ENCODE measurements around the gene ATE1. TPM values are rescaled to one million over a fixed set of nuclear protein-coding genes. Genes with fewer than 3 reads are reported as not detected.

The ATE1 gene
- total RNA-seq, 2 experiments from 2014 or later = 18.5 to 20.9 TPM

DNA sequence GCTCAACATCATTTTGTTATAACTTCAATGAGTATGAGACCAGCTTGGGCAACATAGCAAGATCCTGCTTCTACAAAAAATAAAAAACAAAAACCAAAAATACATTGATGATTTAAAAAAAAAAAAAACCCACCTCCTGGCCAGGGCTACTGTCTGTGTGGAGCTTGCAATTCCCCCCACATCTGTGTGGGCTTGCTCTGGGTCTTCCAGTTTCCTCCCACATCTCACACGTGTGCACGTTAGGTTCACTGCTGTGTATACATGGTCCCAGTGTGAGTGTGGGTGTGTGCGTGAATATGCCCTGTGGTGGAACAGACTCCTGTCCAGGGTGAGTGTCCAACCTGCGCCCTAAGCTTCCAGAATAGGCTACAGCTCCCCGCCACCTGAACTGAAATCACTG, 41.6 kb downstream of the ATE1 start:
- H3K27me3 Mint-ChIP-seq = no peaks in the 10 kb centered on the region
- H3K4me3 Mint-ChIP-seq = no peak overlapping the region
- peaks cover 5% of the 10 kb centered on the region for H3K4me1 Mint-ChIP-seq (ENCODE audit: low read depth)
- Histone ChIP-seq H3K4me3 (ENCODE audit: low read length) (no peak overlapping the region), H3K36me3 (ENCODE audit: insufficient read depth, low read length) (no peaks in the 10 kb centered on the region), H3K9me3 (ENCODE audit: control insufficient read depth in 1 of 2, insufficient read depth in 1 of 2, low read length in 2 of 2) (no peaks in the 10 kb centered on the region), H3K27me3 (ENCODE audit: control insufficient read depth in 1 of 2, insufficient read depth in 2 of 2, low read length in 2 of 2) (no peaks in the 10 kb centered on the region), H3K4me1 (ENCODE audit: insufficient read depth, low read length) (no peaks in the 10 kb centered on the region), H3K27ac (ENCODE audit: low read depth in 1 of 2, low read length in 2 of 2) (no peak overlapping the region)
- ChIA-PET POLR2A (no interaction called here), CTCF (interaction anchor here (0.7 to 1.6 kb wide), 2 partner anchors 15 to 80 kb away, joined by 3 to 8 read pairs; no protein-coding TSS in a partner anchor)
- DNase-seq (no peak), ATAC-seq (ENCODE audit: poor library complexity) (no peak)
- intact Hi-C loops (cut with DNase I, micrococcal nuclease) = loop anchor here (2.0 kb wide), 1 partner anchor 943 kb away; no protein-coding TSS in a partner anchor
- H3K9me3 Mint-ChIP-seq = no peaks in the 10 kb centered on the region
- peaks cover 40% of the 10 kb centered on the region for H3K36me3 Mint-ChIP-seq (ENCODE audit: low read depth)
- TF ChIP-seq CTCF (IDR thresholded peaks at IDR 0.05) = no peak
- no peak overlapping the region for H3K27ac Mint-ChIP-seq

GRCh38 chr10:121880895-121881294, 46.9 kb downstream of the ATE1 start:
- Mint-ChIP-seq H3K4me3 (no peak overlapping the region), H3K27ac (no peak overlapping the region), H3K36me3 (ENCODE audit: low read depth) (peaks cover 53% of the 10 kb centered on the region), H3K4me1 (ENCODE audit: low read depth) (no peaks in the 10 kb centered on the region), H3K9me3 (no peaks in the 10 kb centered on the region), H3K27me3 (no peaks in the 10 kb centered on the region)
- no peaks in the 10 kb centered on the region for H3K4me1 ChIP-seq (ENCODE audit: insufficient read depth, low read length)
- CTCF ChIA-PET = interaction anchor here (0.9 kb wide), 1 partner anchor 20 kb away, joined by 4 read pairs; no protein-coding TSS in a partner anchor
- H3K9me3 ChIP-seq (ENCODE audit: control insufficient read depth in 1 of 2, insufficient read depth in 1 of 2, low read length in 2 of 2) = no peaks in the 10 kb centered on the region
- H3K4me3 ChIP-seq (ENCODE audit: low read length) = no peak overlapping the region
- no peak for TF ChIP-seq CTCF (IDR thresholded peaks at IDR 0.05)
- no peaks in the 10 kb centered on the region for H3K27me3 ChIP-seq (ENCODE audit: control insufficient read depth in 1 of 2, insufficient read depth in 2 of 2, low read length in 2 of 2)
- intact Hi-C loops (cut with DNase I, micrococcal nuclease) = no loop called here
- H3K36me3 ChIP-seq (ENCODE audit: insufficient read depth, low read length) = no peaks in the 10 kb centered on the region
- H3K27ac ChIP-seq (ENCODE audit: low read depth in 1 of 2, low read length in 2 of 2) = no peak overlapping the region
- DNase-seq (no peak), ATAC-seq (ENCODE audit: poor library complexity) (no peak)
- POLR2A ChIA-PET = interaction anchor here (0.6 kb wide), 1 partner anchor 1517 kb away, joined by 3 read pairs; no protein-coding TSS in a partner anchor

DNA sequence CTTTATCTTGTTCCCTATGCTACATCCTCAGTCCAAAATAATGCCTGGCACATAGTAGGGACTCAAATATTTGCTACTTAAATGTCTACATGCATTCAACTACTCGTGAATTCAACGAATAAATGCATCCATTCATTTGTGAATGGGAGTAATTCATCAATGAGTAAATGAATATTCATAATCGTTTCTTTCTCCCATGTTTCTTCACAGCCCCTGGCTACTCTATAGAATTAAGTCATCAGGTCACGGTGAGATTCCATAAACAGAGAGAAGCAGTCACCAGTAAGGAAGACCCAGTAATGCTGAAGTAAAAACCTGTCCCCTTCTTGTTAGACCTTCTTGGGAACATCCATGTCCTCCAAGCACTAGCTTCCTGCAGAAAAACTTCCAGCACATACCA, 48.4 kb downstream of the ATE1 start:
- no peak for TF ChIP-seq CTCF (IDR thresholded peaks at IDR 0.05)
- H3K4me3 ChIP-seq (ENCODE audit: low read length) = no peak overlapping the region
- peaks cover 58% of the 10 kb centered on the region for H3K36me3 Mint-ChIP-seq (ENCODE audit: low read depth)
- no peaks in the 10 kb centered on the region for H3K9me3 Mint-ChIP-seq
- H3K27me3 Mint-ChIP-seq = no peaks in the 10 kb centered on the region
- intact Hi-C loops (cut with DNase I, micrococcal nuclease) = no loop called here
- no peak overlapping the region for H3K4me3 Mint-ChIP-seq
- no peak overlapping the region for H3K27ac ChIP-seq (ENCODE audit: low read depth in 1 of 2, low read length in 2 of 2)
- no peak overlapping the region for H3K27ac Mint-ChIP-seq
- no peaks in the 10 kb centered on the region for H3K9me3 ChIP-seq (ENCODE audit: control insufficient read depth in 1 of 2, insufficient read depth in 1 of 2, low read length in 2 of 2)
- POLR2A ChIA-PET = interaction anchor here (0.5 kb wide), 1 partner anchor 27 kb away, joined by 3 read pairs; no protein-coding TSS in a partner anchor
- CTCF ChIA-PET = no interaction called here
- H3K4me1 Mint-ChIP-seq (ENCODE audit: low read depth) = no peaks in the 10 kb centered on the region
- no peaks in the 10 kb centered on the region for H3K4me1 ChIP-seq (ENCODE audit: insufficient read depth, low read length)
- no peaks in the 10 kb centered on the region for H3K36me3 ChIP-seq (ENCODE audit: insufficient read depth, low read length)
- DNase-seq = no peak
- ATAC-seq (ENCODE audit: poor library complexity) = no peak
- no peaks in the 10 kb centered on the region for H3K27me3 ChIP-seq (ENCODE audit: control insufficient read depth in 1 of 2, insufficient read depth in 2 of 2, low read length in 2 of 2)
